Ectodermal cell (in vitro differentiated cells): Measurements from ENCODE around the gene BCL7A.

ENCODE experiments used
- H3K27ac ChIP-seq: 2 replicates; pipeline ENCODE4 v1.7.0; 2013; ENCODE audit warnings: mild to moderate bottlenecking, low read depth, low read length; ENCODE audit not compliant: insufficient read depth, poor library complexity, severe bottlenecking
- H3K27me3 ChIP-seq: 2 replicates; pipeline ENCODE4 v1.7.0; 2013; ENCODE audit warnings: mild to moderate bottlenecking, low read length; ENCODE audit not compliant: insufficient read depth, control insufficient read depth, poor library complexity, severe bottlenecking
- H3K36me3 ChIP-seq: one replicate; pipeline ENCODE4 v1.7.0; 2013; ENCODE audit warnings: low read length; ENCODE audit not compliant: control insufficient read depth, insufficient read depth
- H3K4me1 ChIP-seq: one replicate; pipeline ENCODE4 v1.7.0; 2013; ENCODE audit warnings: low read length; ENCODE audit not compliant: control insufficient read depth, insufficient read depth
- H3K4me3 ChIP-seq: 2 replicates; pipeline ENCODE4 v1.7.0; 2013; ENCODE audit warnings: low read depth, low read length, control low read depth; ENCODE audit not compliant: insufficient read depth
- H3K9me3 ChIP-seq: 2 replicates; pipeline ENCODE4 v1.7.0; 2013; ENCODE audit warnings: mild to moderate bottlenecking, low read length, moderate library complexity; ENCODE audit not compliant: control insufficient read depth
- WGBS, 2 experiments: methylation state at CpG; one replicate each; pipeline ENCODE4 v1.1.7; 2013; ENCODE audit warnings: missing lambda C conversion rate in 2 of 2; 5-methylcytosine and 5-hydroxymethylcytosine counted together

BCL7A gene

GRCh38 chr12:122028165-122028904 lies 6.7 kb downstream of the BCL7A start:
- Histone ChIP-seq H3K27me3 (no peaks in the 10 kb centered on the region), H3K9me3 (no peaks in the 10 kb centered on the region), H3K4me3 (no peak overlapping the region), H3K27ac (no peak overlapping the region), H3K4me1 (peaks cover 6% of the 10 kb centered on the region), H3K36me3 (no peaks in the 10 kb centered on the region)
- WGBS, 2 experiments: 90 to 93% methylated on average over 12 of the region's 12 CpGs

DNA sequence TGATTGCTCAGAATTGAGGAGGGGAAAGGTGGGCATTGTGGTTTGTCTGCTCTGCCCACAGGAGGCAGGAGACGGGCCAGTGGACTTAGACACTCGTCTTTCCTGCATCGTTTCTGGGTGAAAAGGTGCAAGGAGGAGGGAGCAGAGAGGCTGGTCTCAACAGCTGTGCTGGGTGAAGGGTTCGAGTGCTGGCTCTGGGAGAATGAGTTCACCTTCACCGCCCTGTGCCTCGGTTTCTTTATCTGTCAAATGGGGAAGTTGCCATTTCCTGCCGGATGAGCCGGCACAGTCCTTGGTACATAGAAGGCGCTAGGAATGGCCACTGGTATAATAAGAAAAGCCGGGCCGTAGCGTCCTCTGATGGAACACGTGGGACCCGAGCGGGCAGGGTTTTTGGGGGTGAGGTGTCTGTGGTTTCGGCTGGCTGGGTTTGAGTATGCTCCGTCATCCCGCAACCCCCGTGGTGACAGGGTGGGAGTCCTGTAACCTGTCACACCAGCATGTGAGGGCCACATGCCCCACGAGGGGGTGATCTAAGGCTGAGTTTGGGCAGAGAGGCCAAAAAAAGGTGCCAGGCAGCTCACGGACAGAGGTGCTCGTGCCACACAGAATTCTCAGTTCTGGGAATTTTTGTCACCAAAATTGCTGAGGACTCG lies 7.3 kb downstream of the BCL7A start:
- Histone ChIP-seq H3K4me1 (peaks cover 3% of the 10 kb centered on the region), H3K9me3 (no peaks in the 10 kb centered on the region), H3K27ac (no peak overlapping the region), H3K27me3 (no peaks in the 10 kb centered on the region), H3K36me3 (no peaks in the 10 kb centered on the region), H3K4me3 (no peak overlapping the region)
- 94% methylated on average over 23 of the region's 23 CpGs for WGBS, 2 experiments

- WGBS, 2 experiments: 91% methylated on average over 28 of the region's 28 CpGs
- no peak overlapping the region for H3K27ac ChIP-seq
- H3K9me3 ChIP-seq: no peaks in the 10 kb centered on the region
- no peaks in the 10 kb centered on the region for H3K4me1 ChIP-seq
- no peaks in the 10 kb centered on the region for H3K27me3 ChIP-seq
- H3K36me3 ChIP-seq: no peaks in the 10 kb centered on the region
- H3K4me3 ChIP-seq: no peak overlapping the region
Measured at GRCh38 chr12:122029620-122030423, 8.1 kb downstream of the BCL7A start.

- WGBS, 2 experiments: 94 to 95% methylated on average over 13 of the region's 13 CpGs
- Histone ChIP-seq H3K4me1 (no peaks in the 10 kb centered on the region), H3K27ac (no peak overlapping the region), H3K27me3 (no peaks in the 10 kb centered on the region), H3K4me3 (no peak overlapping the region), H3K36me3 (peaks cover 4% of the 10 kb centered on the region), H3K9me3 (no peaks in the 10 kb centered on the region)
Measured at GRCh38 chr12:122030424-122031035, 8.8 kb downstream of the BCL7A start.

DNA sequence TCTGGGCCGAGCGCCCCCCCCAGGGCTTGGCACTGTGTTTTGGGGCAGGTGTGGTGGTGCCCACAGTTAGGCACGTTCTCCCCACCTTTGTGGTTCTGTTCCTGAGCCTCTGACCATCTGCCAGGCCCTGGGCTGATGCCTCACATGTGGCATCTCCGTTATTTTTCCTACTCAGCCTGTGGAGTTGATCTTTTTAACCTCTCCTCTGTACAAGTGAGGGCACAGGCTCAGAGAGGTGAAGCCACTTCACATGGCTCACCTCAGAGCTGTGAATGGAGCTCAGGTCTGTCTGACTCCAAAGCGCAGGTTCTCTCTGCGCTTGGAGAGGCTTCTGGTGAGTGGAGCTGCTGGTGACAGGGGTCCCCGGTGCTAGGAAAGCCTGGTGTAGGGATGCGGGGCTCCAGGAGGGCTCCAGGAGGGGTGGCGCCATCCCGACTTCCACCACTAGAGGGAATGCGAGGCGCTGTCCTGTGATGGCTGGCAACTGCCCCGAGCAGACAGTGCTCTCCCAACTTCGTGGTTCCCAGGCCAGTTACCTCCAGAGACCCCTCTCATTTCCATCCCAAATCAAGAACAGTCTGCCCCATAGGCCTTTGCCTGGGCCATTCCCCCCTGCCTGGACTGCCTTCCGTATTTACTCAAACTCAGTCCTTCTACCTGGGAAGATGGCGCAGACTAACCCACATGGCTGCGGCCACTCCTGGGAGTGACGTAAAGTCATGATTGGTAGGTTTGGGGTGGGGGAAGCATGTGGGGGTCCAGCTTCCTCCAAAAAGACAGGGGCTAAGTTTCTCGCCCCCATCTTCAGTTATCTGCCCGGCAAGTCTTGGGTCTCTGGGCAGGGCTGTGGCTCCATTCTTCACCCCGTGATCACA lies 9.9 kb downstream of the BCL7A start:
- H3K36me3 ChIP-seq: peaks cover 14% of the 10 kb centered on the region
- no peaks in the 10 kb centered on the region for H3K4me1 ChIP-seq
- no peak overlapping the region for H3K4me3 ChIP-seq
- peak overlapping the region; percentile 16 for H3K27ac ChIP-seq
- H3K27me3 ChIP-seq: no peaks in the 10 kb centered on the region
- no peaks in the 10 kb centered on the region for H3K9me3 ChIP-seq
- WGBS, 2 experiments: 70 to 71% methylated on average over 20 to 21 of the region's 21 CpGs

GRCh38 chr12:122032580-122032979 lies 10.9 kb downstream of the BCL7A start:
- Histone ChIP-seq H3K27ac (no peak overlapping the region), H3K36me3 (peaks cover 22% of the 10 kb centered on the region)
- 93 to 94% methylated on average over 10 to 11 of the region's 11 CpGs for WGBS, 2 experiments

GRCh38 chr12:122035292-122035691 lies 13.6 kb downstream of the BCL7A start:
- H3K4me1 ChIP-seq: no peaks in the 10 kb centered on the region
- no peak overlapping the region for H3K27ac ChIP-seq
- no peaks in the 10 kb centered on the region for H3K27me3 ChIP-seq
- H3K4me3 ChIP-seq: no peak overlapping the region
- H3K9me3 ChIP-seq: no peaks in the 10 kb centered on the region
- WGBS, 2 experiments: 94 to 98% methylated on average over 8 of the region's 8 CpGs
- peaks cover 29% of the 10 kb centered on the region for H3K36me3 ChIP-seq

More at GRCh38 chr12:122032580-122032979, 10.9 kb downstream of the BCL7A start:
- H3K27me3 ChIP-seq: no peaks in the 10 kb centered on the region
- H3K4me1 ChIP-seq: no peaks in the 10 kb centered on the region
- no peak overlapping the region for H3K4me3 ChIP-seq
- H3K9me3 ChIP-seq: no peaks in the 10 kb centered on the region

- 95 to 96% methylated on average over 6 of the region's 6 CpGs for WGBS, 2 experiments
- H3K27me3 ChIP-seq: no peaks in the 10 kb centered on the region
- no peaks in the 10 kb centered on the region for H3K9me3 ChIP-seq
- no peak overlapping the region for H3K4me3 ChIP-seq
- H3K27ac ChIP-seq: no peak overlapping the region
- H3K4me1 ChIP-seq: no peaks in the 10 kb centered on the region
- H3K36me3 ChIP-seq: peaks cover 29% of the 10 kb centered on the region
Measured at GRCh38 chr12:122036153-122036552, 14.5 kb downstream of the BCL7A start.

DNA sequence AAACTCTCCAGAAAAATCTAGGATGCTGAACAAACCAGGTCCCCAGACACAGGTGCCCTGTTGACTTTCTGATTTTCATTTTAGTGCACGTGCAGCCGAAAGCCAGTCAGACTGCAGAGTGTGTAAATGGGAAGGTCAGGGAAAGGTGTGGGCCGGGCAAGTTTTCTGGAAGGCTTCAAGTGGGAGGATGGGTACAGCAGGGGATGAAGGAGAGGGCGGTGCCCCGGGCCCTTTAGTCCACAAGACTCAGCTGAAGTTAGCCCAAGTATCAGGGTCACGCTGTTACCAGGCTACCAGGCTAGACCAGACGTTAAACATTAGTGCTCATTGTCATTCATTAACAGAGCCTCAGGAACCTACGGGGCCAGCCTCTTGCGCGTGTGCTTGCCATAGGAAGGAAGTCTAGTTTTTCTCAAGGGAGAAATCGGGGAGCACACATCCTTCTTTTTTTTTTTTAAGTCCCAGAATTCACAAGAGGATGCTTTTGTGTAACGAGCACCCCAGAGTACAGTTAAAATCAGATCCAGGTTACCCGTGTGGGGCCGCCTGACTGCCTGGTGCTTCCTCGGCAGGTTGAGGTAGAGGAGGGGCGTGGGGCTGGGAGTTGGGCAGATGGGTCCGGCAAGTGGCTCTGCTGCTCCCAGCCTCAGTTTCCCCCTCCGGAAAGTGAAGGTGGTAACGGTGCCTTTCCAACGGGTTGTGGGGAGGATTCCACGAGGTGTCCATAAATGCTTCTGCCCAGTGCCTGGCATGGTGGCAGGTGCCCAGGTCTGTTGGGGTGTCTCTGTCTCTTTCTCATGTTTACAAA lies 19.1 kb downstream of the BCL7A start:
- H3K9me3 ChIP-seq: no peaks in the 10 kb centered on the region
- no peak overlapping the region for H3K27ac ChIP-seq
- H3K4me1 ChIP-seq: no peaks in the 10 kb centered on the region
- H3K4me3 ChIP-seq: no peak overlapping the region
- no peaks in the 10 kb centered on the region for H3K27me3 ChIP-seq
- WGBS, 2 experiments: 95 to 96% methylated on average over 21 of the region's 21 CpGs
- peaks cover 44% of the 10 kb centered on the region for H3K36me3 ChIP-seq
